HG02763 (cell line): ENCODE results near the gene GRIP2.

Experiments used
- ATAC-seq: cut with Tn5 transposase; IDR thresholded peaks from one replicate; pipeline ENCODE4 v1.9.1; 2021; ENCODE audit warnings: mild to moderate bottlenecking, moderate library complexity; ENCODE audit not compliant: unreplicated experiment

Gene GRIP2

GRCh38 chr3:14541646-14542045 is 1.5 kb upstream of the GRIP2 start:
- no peak for ATAC-seq

GRCh38 chr3:14540821-14541385 is 761 bp upstream of the GRIP2 start:
- no peak for ATAC-seq

GRCh38 chr3:14539384-14539741 is 779 bp downstream of the GRIP2 start:
- no peak for ATAC-seq

DNA sequence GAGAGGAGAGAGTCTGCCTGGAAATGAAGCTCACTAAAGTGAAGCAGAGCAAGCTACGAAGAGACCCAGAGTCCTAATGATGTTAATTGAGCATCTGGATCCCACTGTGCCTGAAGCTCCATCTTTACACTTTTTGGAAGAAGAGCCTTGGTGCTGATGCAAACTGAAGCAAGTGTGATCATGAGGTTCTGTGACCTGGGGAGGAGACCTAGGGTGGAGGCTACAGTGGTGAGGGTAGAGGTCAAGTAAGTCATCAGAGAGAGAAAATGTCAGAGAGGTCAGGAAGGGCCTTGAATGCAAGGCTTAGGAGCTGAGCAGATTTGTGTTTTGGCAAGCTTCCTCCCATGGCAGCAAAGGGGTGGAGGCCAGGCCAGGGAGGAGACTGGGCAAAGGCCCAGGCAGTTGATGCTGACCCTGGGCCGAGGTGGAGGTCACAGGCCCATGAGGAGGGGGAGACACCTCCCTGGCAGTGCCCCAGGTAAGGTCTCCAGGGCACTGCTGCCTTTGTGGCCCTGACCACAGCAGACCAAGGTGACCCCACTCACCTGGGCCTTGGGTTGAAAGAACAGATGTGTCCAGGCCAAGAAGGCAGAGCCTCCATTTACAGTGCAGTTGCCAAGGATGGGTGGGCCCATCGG is 1.6 kb downstream of the GRIP2 start:
- ATAC-seq, result no peak

- ATAC-seq, result no peak
These were observed 2.3 kb downstream of the GRIP2 start for GRCh38 chr3:14537590-14538450.

GRCh38 chr3:14536837-14537589 is 3.1 kb downstream of the GRIP2 start:
- ATAC-seq, result no peak

- ATAC-seq, result no peak
These were observed 3.9 kb downstream of the GRIP2 start for GRCh38 chr3:14536055-14536815.

- no peak for ATAC-seq
These were observed 4.5 kb downstream of the GRIP2 start for GRCh38 chr3:14535616-14536015.

- ATAC-seq, result no peak
These were observed 5.5 kb downstream of the GRIP2 start for GRCh38 chr3:14534516-14535191.

- no peak for ATAC-seq
These were observed 6.6 kb downstream of the GRIP2 start for GRCh38 chr3:14533457-14533958.

DNA sequence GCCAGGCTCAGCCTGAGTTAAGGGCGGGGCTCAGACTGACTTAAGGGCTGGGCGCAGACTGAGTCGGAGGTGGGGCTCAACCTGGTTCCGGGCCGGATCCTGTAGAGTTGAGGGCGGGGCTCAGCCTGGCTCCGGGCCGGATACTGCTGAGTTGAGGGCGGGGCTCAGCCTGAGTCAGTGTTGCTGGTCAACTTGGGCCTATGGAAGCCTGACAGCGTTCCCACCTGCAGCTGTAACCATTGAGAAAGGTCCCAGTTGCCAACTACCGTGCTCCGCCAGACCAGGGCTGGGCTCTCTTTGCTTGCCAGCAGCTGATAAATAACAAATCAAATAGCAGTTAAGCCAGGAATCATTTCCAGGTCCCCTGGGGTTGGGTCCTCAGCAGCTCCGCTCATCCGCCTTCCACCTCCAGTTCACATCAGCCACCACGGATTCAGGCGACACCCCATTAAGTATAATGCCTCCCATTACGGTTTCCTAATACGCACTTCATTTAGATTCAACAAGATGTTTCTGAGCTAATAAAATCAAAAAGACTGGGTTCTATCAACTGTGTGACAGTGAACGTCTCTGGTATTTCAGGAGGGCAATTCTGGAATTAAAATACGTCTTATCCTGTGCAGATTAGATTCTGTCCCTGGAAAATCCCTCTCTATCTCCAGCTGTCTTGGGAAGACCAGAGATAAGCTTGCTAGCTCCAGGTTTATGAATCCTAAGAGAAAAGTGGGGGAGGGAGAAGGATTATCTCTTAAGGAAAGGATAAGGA is 7.3 kb downstream of the GRIP2 start:
- ATAC-seq, result no peak

DNA sequence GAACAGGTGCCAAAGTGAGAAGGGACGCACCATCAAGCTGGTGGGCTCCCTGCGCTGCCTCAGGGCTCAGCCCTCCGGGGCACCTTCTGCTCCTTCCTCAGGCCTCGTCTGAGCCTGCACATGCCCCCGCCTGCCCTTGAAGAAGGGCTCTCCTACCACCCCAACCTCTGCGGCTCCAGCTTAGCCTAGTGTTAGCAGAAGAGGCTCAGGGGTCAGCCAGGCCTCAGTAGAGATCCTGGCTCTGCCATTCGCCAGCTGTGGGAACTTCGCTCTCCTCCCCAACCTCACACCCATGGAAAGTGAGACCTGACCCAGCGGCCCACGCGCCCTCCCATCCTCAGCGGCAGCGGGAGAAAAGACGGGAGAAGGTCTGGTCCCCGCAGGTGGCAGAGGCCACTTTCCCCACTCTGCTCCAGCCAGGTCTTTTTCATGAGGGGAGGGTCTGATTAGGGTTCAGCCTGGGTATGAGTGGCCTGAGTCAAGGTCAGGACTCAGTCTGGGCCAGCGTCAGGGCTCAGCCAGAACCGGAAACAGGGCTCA is 8.2 kb downstream of the GRIP2 start:
- ATAC-seq, result no peak

DNA sequence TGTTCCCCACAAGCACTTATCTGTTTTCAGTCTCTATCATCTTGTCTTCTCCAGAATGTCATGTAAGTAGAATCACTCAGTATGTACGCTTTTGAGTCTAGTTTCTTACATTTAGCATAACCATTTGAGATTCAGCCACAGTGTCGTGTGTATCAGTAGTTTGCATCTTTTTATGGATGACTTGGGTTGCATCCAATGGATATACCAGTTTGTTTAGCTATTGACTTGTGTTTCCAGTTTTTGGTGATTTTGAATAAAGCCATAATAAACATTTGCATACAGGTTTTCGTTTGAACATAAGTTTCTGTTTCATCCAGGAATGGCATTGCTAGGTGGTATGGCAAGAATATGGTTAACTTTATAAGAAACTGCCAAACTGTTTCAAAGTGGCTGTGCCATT is 12.1 kb downstream of the GRIP2 start:
- no peak for ATAC-seq

DNA sequence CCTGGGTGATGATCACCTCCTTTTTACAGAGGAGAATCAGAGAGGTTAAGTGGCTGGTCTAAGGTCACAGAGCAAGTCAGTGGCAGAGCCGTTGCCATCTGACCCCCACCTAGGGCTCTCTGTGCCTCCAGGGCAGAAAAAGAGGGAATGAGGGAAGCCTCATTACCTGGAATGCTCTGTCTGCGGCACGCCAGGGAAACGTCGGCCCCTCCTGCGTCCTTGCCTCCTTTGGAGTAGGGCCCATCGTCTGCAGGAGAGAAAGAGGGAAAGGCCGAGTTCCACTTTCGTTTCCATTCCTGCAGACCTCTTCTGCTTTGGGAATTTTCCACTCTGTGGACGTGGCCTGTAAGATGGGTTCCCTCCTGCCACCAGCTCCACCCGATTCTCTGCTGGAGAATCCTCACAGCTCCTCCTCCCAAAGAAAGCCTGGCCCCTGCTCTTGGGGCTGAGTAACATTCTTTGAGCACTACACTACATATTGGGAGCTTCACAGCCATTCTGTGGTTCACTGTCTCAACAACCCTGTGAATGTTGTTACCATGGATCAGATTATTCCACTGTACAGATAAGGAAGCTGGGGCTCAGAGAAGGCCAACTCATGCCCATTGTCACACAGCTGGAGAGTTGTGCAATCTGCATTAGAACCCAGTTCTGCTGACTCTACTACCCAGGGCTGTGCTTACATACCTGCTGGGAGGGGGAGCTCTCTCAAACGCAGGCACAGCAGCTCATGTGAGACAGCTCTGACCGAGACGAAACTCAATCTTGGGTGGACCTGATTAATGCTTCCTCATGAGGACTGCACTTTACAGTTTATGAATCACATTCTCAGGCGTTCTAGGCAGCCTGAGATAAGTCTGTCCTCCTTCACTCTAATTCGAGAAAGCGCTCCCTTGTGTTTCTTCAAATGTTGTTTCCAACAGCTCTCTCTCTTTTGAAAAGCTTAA is 14.2 kb downstream of the GRIP2 start:
- ATAC-seq, result no peak

- no peak for ATAC-seq
These were observed 15.1 kb downstream of the GRIP2 start for GRCh38 chr3:14524920-14525660.

GRCh38 chr3:14524311-14524711 is 15.8 kb downstream of the GRIP2 start:
- no peak for ATAC-seq

GRCh38 chr3:14523792-14524191 is 16.4 kb downstream of the GRIP2 start:
- no peak for ATAC-seq
